Renal cortex interstitium (tissue), 11 donors: ENCODE data around the gene PHRF1. TPM values are rescaled to one million over a fixed set of nuclear protein-coding genes. Genes with fewer than 3 reads are reported as not detected.

Experiments
- DNase-seq, 11 donors: peaks; one replicate each; pipeline ENCODE4 v3.0.0-alpha.2; 2013; ENCODE audit warnings: low read depth in 9 of 11, low spot score in 4 of 11; ENCODE audit errors: extremely low read depth in 1 of 11
- polyA plus RNA-seq, 3 donors: library from polyadenylated mRNA; unstranded; fragments of 120-200 nt; gene quantifications; one replicate each; pipeline ENCODE4 v1.2.1, GENCODE V29; 2013; ENCODE audit not compliant: insufficient read length in 3 of 3

PHRF1 gene
- polyA plus RNA-seq, 3 donors: 18.6 to 27.7 (median 27.0) TPM

DNA sequence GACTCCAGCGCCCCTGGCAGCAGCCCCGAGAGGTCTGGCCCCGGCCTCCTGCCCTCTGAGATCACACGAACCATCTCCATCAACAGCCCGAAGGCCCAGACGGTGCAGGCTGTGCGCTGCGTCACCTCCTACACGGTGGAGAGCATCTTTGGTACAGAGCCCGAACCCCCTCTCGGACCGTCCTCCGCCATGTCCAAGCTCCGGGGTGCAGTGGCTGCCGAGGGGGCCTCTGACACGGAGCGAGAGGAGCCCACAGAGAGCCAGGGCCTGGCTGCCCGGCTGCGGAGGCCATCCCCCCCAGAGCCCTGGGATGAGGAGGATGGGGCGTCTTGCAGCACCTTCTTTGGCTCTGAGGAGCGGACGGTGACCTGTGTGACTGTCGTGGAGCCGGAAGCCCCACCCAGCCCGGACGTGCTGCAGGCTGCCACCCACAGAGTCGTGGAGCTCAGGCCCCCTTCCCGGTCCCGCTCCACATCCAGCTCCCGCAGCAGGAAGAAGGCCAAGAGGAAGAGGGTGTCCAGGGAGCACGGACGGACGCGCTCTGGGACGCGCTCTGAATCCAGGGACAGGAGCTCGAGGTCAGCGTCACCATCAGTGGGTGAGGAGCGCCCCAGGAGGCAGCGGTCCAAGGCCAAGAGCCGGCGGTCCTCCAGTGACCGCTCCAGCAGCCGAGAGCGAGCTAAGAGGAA is 31.8 kb downstream of the PHRF1 start:
- DNase-seq: no peak

DNA sequence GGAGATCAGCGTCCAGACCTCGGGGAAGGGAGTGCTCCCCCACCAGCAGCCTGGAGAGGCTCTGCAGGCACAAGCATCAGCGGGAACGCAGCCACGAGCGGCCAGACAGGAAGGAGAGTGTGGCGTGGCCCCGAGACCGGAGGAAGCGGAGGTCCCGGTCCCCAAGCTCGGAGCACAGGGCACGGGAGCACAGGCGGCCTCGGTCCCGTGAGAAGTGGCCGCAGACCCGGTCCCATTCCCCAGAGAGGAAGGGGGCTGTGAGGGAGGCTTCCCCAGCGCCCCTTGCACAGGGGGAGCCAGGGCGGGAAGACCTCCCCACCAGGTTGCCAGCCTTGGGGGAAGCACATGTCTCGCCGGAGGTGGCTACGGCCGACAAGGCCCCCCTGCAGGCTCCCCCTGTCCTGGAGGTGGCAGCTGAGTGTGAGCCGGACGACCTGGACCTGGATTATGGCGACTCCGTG is 32.6 kb downstream of the PHRF1 start:
- no peak for DNase-seq

DNA sequence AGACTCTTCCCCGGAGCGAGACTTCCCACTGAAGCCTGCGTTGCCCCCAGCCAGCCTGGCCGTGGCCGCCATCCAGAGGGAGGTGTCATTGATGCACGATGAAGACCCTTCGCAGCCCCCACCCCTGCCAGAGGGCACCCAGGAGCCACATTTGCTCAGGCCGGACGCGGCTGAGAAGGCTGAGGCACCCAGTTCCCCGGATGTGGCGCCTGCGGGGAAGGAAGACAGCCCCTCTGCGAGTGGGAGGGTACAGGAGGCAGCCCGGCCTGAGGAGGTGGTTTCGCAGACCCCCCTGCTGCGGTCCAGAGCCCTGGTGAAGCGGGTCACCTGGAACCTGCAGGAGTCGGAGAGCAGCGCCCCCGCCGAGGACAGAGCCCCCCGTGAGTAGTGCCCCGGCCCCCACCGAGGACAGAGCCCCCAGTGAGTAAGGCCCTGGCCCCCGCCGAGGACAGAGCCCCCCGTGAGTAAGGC is 33.1 kb downstream of the PHRF1 start:
- DNase-seq: no peak

DNA sequence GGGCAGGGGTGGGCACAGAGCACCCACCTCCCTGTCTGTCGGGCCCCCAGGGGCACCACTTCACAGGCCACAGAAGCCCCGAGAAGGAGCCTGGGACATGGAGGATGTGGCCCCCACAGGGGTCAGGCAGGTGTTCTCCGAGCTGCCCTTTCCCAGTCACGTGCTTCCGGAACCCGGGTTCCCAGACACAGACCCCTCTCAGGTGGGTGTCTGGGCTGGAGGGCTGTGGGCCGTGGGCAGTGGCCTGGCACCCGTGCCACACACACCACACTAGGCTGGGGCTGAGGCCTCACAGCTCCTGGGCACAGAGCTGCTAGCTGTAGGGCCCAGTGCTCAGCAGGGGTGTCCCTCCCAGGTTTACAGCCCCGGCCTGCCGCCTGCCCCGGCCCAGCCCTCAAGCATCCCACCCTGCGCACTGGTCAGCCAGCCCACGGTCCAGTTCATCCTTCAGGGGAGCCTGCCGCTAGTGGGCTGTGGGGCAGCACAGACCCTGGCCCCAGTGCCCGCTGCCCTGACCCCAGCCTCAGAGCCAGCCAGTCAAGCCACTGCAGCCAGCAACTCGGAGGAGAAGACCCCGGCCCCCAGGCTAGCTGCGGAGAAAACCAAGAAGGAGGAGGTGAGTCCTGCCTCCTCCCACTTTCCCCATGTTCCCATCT is 34.0 kb downstream of the PHRF1 start:
- DNase-seq: no peak

DNA sequence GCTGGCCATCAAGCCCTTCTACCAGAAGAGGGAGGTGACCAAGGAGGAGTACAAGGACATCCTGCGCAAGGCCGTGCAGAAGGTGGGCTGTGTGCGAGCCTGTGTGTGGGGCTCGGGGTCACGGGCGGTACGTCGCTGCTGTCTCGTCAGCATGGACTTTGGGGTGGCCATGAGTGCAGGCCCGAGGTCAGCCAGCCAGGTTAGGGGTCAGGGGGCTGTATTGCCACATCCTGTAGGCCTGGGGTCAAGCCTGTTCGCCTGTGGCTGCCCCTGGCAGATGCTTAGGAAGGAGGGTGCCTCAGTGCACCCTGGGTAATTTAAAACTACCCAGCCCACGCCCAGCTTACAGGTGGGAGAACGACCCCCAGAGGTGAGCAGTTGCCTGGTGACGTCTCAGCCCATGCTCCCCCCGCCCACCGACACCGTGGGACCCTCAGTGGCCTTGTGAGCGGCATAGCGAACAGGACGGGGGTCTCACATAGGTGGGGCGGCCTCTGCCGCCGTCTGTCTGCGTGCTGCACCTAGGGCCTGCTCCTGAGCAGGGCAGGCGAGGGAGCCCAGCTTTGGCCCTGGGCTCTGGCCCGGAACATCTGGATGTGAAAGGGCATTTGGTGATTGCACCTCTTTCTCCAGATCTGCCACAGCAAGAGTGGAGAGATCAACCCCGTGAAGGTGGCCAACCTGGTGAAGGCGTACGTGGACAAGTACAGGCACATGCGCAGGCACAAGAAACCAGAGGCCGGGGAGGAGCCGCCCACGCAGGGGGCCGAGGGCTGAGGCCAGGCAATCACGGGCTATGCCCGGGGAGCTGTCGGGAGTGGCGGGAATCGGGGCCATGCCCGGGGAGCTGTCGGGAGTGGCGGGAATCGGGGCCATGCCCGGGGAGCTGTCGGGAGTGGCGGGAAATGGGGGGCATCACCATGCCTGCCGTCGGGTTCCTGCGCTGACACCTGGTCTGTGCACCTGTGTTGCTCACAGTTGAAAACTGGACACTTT is 35.0 kb downstream of the PHRF1 start:
- DNase-seq: no peak

DNA sequence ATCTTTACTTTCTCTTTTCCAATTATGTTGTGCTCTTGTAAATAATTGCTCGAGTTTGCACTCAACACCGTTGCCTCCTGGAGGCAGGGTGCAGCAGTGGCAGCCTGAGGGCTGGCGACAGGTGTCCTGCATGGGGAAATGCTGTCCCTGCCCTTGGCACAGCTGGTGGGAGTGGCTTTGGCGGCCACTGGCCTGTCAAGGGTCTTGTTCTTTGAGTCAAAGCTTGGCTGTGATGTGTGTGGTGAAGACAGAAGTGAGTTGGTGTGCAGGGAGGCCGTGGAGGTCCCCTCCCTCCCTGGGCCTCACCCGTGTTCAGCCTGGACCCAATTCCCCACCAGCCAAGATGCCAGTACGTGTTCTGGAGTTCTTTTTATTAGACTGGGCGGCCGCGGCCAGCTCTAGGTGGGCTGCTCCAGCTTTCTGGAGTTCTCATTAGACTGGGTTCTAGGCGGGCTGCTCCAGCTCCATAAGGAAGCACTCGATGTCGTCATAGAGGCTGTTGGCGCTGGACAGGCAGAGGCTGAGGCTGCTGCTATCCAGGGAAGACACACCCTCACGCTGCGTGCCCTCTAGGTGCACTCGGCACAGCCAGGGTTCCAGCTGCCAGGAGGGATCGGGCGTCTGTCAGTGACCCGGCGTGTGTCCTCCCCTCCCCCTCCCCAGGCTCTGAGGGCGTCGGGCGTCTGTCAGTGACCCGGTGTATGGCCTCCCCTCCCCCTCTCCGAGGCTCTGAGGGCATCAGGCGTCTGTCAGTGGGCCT is 36.1 kb downstream of the PHRF1 start:
- DNase-seq: no peak

DNA sequence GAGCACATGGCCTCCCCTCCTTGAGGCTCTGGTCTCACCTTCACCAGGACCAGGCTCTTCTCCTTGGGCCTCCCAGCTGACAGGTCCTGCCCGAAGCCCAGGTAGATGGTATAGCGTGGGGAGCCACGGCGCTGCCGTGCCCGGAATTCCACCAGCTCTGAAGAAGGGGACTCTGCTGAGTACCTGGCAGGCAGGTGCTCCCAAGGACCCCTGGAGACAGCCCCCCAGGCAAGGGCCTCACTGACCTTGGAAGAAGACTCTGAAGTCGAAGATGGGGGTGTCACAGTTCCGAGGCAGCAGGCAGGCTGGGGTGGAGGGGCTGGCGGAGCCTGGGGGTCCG is 36.7 kb downstream of the PHRF1 start:
- DNase-seq: no peak

DNA sequence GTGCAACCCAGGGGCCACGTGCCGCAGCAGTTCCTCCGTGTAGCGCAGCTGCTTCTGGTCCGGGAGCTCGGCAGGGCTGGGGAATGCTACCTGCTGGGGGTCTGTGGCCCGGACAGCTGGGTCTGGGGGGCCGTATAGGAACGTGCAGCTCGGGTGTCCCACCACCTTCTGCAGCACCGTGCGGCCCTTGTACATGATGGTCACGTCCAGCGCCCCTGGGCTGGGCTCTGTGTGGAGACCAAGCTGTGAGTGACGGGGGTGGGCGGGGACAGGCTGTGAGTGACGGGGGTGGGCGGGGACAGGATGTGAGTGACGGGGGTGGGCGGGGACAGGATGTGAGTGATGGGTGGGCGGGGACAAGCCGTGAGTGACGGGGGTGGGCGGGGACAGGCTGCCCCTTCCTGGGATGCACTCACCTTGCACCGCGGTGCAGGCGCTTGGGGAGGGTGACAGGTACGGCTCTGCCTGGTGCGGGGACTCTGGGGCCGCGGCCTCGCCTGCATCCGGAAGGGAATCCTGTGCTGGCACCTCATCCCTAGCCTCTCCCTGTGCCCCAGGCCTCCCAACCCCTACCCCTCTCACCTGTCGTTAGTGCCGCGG is 37.2 kb downstream of the PHRF1 start:
- no peak for DNase-seq

DNA sequence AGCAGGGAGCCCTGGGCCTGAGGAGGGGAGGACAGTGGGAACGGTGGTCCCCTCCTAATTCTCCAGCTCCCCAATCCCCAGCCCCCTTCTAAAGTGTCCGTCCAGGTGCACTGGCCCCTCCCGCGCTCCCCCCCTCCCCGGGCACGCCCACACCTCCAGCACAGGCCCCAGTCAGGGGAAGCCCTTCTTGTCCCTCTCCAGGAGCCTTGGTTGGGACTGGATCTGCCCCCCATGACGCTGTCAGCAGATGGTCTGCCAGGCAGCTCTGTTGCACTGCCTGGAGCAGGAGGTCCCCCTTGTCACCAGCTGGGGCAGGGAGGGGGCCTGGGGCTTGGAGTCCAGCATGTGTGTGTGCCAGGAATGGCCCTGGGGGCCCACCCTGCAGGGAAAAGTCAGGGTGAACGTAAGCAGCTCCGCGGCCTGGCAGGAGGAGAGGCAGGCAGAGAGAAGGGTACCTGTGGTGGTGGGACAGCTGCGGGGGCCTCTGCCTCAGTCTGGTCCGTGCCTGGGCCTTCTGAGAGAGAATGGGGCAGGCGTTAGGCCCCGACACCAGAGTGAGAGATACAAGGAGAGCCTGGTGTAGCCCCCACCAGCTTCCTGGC is 37.9 kb downstream of the PHRF1 start:
- DNase-seq: no peak

DNA sequence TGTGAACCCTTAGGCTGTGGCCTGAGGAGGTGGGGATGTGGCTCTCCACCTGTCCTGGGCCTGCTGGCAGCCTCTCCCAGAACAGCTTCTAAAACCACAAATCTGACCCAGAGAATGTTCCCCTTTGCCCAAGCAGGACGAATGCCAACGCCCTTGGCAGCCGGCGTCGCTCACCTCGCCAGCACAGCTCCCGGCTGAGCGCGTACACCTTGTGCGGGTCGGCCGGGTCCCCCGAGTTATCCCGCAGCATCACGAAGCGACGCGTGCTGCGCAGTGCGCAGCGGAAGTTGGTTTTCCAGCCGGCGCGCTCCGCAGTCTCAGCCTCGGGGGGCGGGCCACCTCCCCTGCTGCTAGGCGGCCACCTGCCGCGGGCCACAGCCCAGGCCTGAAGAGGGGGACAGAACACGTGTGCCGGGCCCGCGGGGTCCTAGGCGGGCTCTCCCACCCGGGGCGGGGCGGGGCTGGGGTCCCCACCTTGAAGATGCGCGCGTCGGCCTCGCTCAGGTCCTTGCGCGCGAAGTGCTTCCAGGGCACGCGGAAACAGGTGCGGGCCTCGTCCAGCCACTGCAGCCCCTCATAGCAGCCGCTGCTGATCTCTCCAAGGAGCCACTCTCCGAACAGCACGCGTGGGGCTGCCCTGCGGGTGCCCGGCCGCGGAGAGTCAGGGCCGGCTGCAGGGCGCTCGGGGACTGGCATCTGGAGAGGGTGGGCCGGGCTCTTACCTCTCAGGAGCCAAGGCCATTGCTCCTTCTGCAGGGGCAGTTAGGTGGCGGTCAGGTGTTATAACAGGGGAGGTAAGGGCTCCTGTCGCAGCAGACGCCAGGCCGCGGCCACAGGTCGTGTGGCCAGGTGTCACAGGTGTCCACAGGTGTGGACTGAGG is 38.6 kb downstream of the PHRF1 start:
- DNase-seq: no peak

DNA sequence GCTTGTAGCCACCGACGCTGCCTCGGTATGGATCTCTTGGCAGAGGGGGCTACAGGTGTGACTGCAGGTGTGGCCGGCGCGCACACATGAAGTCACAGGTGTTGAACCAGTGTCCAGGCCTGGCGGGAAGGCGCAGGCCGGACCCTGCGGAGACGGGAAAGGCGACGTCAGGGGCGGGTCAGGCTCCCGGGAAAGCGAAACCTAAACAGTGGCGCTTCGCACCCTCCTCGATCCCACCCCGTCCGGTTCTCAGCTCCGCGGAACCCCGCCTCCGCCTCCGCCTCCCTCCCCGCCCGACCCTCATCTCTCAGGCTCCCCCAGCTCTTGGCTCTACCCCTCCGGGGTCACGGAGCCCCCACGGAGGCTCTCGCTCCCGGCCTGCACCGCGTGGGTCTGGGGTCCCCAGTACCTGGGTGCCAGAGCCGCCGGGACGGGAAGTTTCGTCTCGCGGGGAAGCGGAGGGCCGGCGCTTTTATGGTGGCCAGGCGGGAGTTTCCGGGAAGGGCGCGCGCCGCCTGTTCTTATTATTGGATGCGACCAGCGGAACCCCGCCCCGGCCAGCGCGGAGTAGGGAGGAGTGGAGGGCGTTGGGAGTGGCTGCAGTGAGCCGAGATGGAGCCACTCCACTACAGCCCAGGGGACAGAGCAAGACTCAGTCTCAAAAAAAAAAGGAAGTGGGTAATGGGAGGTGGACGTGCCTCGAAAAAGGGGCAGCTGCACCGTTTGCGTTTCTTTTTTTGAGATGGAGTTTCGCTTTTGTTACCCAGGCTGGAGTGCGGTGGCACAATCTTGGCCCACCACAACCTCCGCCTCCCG is 39.4 kb downstream of the PHRF1 start, which contains the start of gene IRF7:
Gene IRF7 (minus strand): TSS at position 447 of the 816 bp plus-strand sequence. CDS start 586 bp downstream, outside the sequence.
- peak in 10 of 11 donors; percentile 79 to 93 (median 85) for DNase-seq

DNA sequence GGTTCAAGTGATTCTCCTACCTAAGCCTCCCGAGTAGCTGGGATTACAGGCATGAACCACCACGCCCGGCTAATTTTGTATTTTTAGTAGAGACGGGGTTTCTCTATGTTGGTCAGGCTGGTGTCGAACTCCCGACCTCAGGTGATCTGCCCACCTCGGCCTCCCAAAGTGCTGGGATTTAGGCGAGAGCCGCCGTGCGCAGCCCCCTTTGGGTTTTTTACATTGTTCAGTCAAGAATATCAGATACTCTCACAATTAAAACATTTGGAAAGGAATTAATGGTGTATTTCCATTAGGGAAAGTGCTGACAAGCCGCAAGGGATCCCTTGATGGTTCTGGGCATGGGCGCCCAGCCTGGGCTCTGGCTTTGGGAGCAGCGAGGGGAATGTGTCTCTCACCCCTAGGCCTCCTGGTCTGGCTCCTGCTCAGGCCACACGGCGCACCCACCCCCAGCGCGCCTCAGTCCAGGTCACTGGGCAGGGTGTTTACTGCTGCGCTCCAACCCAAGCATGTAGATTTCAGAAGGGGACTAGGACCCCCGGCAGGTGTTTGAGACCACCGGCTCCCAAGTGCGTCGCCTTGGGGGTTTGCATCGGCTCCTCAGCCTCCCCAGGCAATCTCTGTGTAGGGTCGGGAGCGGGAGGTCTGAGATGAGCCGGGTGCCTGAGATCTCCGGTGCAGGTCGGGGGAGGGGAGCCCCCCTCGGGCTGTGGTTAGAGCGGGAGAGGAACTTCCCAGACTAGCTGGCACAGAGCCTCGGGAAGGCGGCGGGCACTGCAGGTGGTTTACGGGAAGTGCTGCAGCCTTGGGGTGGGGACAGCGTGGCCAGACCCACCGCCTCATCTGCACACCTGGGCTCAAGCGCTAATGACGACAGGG is 40.3 kb downstream of the PHRF1 start:
- no peak for DNase-seq

DNA sequence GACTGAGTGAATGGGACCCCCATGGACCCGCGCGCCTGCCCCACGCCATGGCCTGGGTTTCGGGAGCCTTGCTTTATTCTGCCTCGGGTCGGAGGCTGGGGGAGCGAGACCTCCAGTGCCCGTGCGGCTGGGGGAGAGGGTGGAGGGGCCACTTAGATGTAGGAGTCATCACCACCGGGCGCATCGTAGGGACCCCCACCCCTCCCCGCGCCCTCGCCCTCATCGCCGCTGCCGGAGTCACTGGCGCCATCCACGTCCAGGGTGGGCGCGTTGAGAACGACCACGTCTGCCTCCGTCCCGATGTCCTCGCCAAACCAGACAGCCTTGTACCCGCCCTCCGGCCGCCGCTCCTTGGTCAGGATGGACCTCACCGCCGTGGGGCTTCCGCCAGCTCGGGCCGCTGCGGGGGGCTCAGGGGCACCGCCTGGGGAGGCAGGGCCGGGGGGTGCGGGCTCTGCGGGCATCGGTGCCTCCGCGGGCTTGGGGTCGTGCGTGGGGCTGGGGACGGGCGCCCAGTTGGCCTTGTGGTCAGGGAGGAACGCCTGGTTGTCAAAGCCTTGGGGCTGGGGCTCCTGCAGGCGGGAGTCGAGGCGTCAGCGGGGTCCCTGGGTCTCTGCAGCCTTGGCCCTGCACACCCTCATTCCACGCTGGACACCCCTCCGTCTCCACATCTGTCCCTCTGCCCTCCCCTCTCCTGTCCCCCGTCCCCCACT is 41.1 kb downstream of the PHRF1 start:
- DNase-seq: no peak

DNA sequence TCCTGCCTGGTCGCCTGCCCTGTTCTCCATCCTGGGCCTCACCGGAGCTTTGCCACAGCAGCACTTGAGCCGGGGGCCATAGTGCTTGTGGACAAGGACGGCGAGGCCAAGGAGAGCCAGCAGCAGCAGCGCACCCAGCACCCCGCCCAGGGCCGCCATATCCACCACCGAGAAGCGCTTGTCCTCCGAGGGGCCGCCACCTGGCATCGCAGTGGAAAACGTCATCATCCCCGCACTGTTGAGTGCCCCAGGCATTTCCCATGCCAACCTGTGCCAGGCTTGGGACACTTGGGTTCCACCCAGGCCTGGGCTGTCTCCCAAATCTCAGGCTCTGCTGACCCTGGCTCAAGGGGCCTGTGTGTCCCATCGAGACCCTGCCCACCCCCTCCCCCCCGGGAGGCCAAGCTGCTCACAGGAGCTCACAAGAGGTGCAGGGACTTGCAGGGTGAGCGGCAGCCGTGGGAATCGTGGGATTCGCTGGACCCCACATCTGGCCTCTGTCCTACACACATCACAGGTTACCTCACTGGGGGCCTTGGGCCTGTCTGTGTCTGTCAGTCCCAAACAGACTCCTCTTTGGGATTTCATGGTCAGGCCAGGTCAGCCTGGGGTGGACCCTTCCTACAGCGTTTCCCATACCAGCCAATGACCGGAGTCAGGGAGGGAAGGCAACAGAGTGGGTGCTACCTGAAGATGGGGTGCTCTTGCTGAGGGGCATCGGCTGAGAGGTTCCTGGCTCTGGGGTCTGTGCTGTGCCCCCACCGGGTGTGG is 41.8 kb downstream of the PHRF1 start:
- DNase-seq: no peak
